Activated T-cell treated with anti-CD3 and anti-CD28 coated beads, Interleukin-2, amount 50 U/mL, for 1 hour (primary cell): ENCODE measurements around the gene PSTPIP1.

ENCODE experiments used
- DNase-seq: peaks from one replicate; pipeline ENCODE4 v3.0.0-alpha.2; 2020

PSTPIP1 gene

GRCh38 chr15:77075528-77075927, 80.6 kb downstream of the PSTPIP1 start:
- DNase-seq: no peak

- DNase-seq: no peak
These were observed 81.5 kb downstream of the PSTPIP1 start for GRCh38 chr15:77076323-77076915.

GRCh38 chr15:77081971-77082370, 87.0 kb downstream of the PSTPIP1 start:
- DNase-seq: no peak

DNA sequence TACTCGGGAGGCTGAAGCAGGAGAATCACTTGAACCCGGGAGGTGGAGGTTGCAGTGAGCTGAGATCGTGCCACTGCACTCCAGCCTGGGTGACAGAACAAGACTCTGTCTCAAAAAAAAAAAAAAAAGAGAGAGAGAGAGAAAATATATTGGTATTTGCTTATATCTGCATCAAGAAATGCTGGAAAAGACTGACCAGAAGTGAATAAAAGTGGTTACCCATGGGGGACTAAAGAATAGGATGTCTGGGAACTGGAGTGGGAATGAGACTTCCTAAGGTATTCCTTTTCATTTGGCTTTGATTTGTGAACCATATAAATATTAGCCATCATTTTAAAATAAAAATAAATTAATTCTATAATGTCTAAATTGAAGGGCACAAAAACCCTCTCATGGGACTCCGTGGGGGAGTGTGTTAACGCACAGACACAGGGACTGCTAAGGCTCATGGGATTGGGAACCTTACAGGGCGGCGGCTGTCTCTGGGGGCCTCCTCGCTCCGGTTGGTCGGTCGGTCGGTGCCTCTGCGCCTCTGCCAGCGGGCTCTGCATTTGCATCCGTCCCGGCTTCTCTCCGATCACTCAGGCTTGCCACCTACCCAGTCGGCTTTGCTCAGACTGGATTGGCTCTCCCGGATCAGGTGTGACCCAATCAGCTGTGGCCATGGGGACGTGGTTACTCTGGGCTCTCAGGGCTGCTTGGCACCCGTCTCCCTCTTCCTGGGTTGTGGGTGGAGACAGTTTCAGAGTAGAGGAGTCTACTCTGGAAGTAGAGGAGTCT, 88.6 kb downstream of the PSTPIP1 start:
- peak; percentile 57 for DNase-seq

DNA sequence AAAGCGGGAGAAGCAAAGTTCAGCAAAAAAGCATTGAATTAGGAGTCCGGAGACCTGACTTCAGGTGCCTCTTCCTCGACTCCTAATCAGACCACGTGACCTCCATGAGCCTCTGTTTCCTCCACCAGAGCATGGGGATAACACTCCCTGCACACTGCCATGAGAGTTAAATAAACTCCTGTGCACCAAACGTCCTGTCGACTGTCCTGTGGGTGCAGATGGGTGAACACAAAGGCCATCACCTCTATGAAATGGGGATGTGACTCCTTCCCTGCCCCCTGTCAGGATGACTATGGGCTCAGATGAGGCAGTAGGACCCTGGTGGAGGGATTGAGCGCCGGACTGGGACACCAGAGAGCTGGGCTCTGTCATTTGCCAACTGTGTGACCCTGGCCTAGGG, 89.5 kb downstream of the PSTPIP1 start:
- no peak for DNase-seq

GRCh38 chr15:77085297-77085696, 90.4 kb downstream of the PSTPIP1 start:
- no peak for DNase-seq
